ENCODE results near the gene CHD9. TPM values are rescaled to one million over a fixed set of nuclear protein-coding genes. Genes with fewer than 3 reads are reported as not detected.

The CHD9 gene
- total RNA-seq, 1 experiment from 2014 or later = 18.9 TPM

DNA sequence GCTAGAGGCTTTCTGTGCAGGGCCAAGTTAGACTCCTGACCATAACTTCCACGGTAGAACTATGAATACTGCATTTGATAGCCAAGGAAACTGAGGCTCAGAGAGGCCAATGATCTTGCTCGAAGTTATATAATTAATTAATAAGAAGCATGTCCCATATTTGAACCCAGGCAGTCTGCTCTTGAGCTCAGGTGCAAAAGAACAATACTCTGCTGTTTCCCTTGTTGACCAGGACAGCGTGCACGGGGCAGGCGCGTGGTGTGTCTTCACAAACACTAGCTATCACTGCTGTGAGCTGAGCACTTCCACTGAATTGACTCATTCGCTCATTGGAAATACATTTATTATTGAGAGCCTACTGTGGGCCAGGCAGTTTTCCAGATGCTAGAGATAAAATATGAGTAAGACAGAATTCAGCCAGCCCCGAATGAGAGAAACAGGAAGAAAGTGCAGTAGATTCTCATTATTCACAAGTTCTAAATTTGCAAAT is 1.6 kb downstream of the CHD9 start:
- H3K27me3 ChIP-seq (ENCODE audit: insufficient read depth, low read length) = no peaks in the 10 kb centered on the region
- intact Hi-C loops (cut with micrococcal nuclease) = no loop called here
- no peak overlapping the region for H3K27ac ChIP-seq (ENCODE audit: low read depth, low read length)
- ChIA-PET RAD21 (ENCODE audit: low non-redundant PET in 1 of 2, low total read pairs in 2 of 2, uncharacterized antibody in 2 of 2, unreplicated experiment in 2 of 2) (no interaction called here), POLR2A (no interaction called here), CTCF (interaction anchor here (1.8 to 2.9 kb wide), 2 partner anchors 43 to 227 kb away, joined by 5 to 24 read pairs; no protein-coding TSS in a partner anchor)
- no TSS peak for BruUV-seq (replicated peaks)
- no peaks in the 10 kb centered on the region for H3K9me3 ChIP-seq (ENCODE audit: control insufficient read depth in 1 of 2, insufficient read depth in 1 of 2, low read depth in 1 of 2, low read length in 2 of 2)
- H3K4me3 ChIP-seq (replicated peaks in 1 of 2; ENCODE audit: low read depth in 1 of 2, low read length in 2 of 2) = peak overlapping the region; percentile 79 to 87; a peak in 3 of 4 replicates
- ATAC-seq = no peak
- H3K79me2 ChIP-seq (ENCODE audit: insufficient read depth, low read length) = peaks cover 65% of the 10 kb centered on the region
- H3K4me1 ChIP-seq (ENCODE audit: control insufficient read depth in 1 of 2, insufficient read depth in 2 of 2, low read length in 2 of 2) = peaks cover 16 to 56% of the 10 kb centered on the region in 2 experiments
- H4K20me1 ChIP-seq (ENCODE audit: insufficient read depth) = 0 out of 2 replicates have a peak, but pooled peaks cover 4% of the 10 kb centered on the region
- H3K9ac ChIP-seq (ENCODE audit: low read length) = peak overlapping the region; percentile 83; the same call in 1 of the 2 replicates
- H3K4me2 ChIP-seq (ENCODE audit: low read length) = peak overlapping the region; percentile 97
- no peaks in the 10 kb centered on the region for H3K9me2 ChIP-seq (ENCODE audit: insufficient read depth)
- no peaks in the 10 kb centered on the region for H3K36me3 ChIP-seq (ENCODE audit: control insufficient read depth in 1 of 2, insufficient read depth in 2 of 2, low read length in 2 of 2)
- TF ChIP-seq, protein P1, sequence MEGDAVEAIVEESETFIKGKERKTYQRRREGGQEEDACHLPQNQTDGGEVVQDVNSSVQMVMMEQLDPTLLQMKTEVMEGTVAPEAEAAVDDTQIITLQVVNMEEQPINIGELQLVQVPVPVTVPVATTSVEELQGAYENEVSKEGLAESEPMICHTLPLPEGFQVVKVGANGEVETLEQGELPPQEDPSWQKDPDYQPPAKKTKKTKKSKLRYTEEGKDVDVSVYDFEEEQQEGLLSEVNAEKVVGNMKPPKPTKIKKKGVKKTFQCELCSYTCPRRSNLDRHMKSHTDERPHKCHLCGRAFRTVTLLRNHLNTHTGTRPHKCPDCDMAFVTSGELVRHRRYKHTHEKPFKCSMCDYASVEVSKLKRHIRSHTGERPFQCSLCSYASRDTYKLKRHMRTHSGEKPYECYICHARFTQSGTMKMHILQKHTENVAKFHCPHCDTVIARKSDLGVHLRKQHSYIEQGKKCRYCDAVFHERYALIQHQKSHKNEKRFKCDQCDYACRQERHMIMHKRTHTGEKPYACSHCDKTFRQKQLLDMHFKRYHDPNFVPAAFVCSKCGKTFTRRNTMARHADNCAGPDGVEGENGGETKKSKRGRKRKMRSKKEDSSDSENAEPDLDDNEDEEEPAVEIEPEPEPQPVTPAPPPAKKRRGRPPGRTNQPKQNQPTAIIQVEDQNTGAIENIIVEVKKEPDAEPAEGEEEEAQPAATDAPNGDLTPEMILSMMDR (IDR thresholded peaks at IDR 0.05 in 2 of 3, conservative IDR thresholded peaks at IDR 0.05 in 1 of 3; ENCODE audit: borderline replicate concordance in 1 of 3, insufficient read depth in 1 of 3, low read depth in 2 of 3, low read length in 2 of 3) = no peak
- DNase-seq (ENCODE audit: low read depth, low spot score) = no peak
- no peak overlapping the region for H2AFZ ChIP-seq (ENCODE audit: low read depth, low read length, poor library complexity, severe bottlenecking)

DNA sequence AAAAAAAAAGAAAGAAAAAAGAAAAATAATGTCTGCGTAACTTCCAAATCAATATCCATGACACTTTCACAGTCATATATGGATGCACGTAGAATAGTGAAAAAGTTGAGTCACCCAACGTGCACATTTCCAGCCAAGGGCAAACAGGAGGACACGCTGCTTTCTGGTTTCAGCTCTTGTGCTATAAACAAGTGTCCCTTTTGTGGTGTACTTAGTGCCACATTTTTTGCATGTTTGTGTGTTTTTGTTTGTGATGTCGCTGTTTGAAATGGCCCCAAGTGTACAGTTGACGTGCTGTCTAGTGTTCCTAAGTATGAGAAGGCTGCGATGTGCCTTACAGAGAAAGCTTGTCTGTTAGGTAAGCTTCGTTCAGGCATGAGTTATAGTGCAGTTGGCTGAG is 2.9 kb downstream of the CHD9 start:
- Histone ChIP-seq H3K9me2 (ENCODE audit: insufficient read depth) (no peaks in the 10 kb centered on the region), H3K27ac (ENCODE audit: low read depth, low read length) (no peak overlapping the region), H3K4me2 (ENCODE audit: low read length) (no peak overlapping the region), H4K20me1 (ENCODE audit: insufficient read depth) (0 out of 2 replicates have a peak, but pooled peaks cover 4% of the 10 kb centered on the region), H3K27me3 (ENCODE audit: insufficient read depth, low read length) (no peaks in the 10 kb centered on the region), H3K4me1 (ENCODE audit: control insufficient read depth in 1 of 2, insufficient read depth in 2 of 2, low read length in 2 of 2) (peaks cover 22 to 54% of the 10 kb centered on the region in 2 experiments), H3K79me2 (ENCODE audit: insufficient read depth, low read length) (peaks cover 77% of the 10 kb centered on the region), H3K9me3 (ENCODE audit: control insufficient read depth in 1 of 2, insufficient read depth in 1 of 2, low read depth in 1 of 2, low read length in 2 of 2) (no peaks in the 10 kb centered on the region), H2AFZ (ENCODE audit: low read depth, low read length, poor library complexity, severe bottlenecking) (no peak overlapping the region), H3K9ac (ENCODE audit: low read length) (no peak overlapping the region), H3K4me3 (replicated peaks in 1 of 2; ENCODE audit: low read depth in 1 of 2, low read length in 2 of 2) (no peak overlapping the region), H3K36me3 (ENCODE audit: control insufficient read depth in 1 of 2, insufficient read depth in 2 of 2, low read length in 2 of 2) (no peaks in the 10 kb centered on the region)
- BruUV-seq (replicated peaks) = no TSS peak
- CTCF ChIA-PET = interaction anchor here (0.7 kb wide), 1 partner anchor 226 kb away, joined by 3 read pairs; no protein-coding TSS in a partner anchor
- DNase-seq (ENCODE audit: low read depth, low spot score) (no peak), ATAC-seq (no peak)
- intact Hi-C loops (cut with micrococcal nuclease) = no loop called here
- POLR2A ChIA-PET = no interaction called here
- RAD21 ChIA-PET (ENCODE audit: low non-redundant PET in 1 of 2, low total read pairs in 2 of 2, uncharacterized antibody in 2 of 2, unreplicated experiment in 2 of 2) = no interaction called here
- TF ChIP-seq RAD21 (IDR thresholded peaks at IDR 0.05; ENCODE audit: low read depth) (no peak), ZNF274 (IDR thresholded peaks at IDR 0.05; ENCODE audit: low read depth, low read length) (no peak), YY1 (IDR thresholded peaks at IDR 0.05; ENCODE audit: extremely low read depth, insufficient replicate concordance, low read depth, low read length) (no peak), POLR2AphosphoS5 (IDR thresholded peaks at IDR 0.05; ENCODE audit: low read depth, low read length) (no peak), EZH2phosphoT487 (IDR thresholded peaks at IDR 0.05; ENCODE audit: borderline replicate concordance) (no peak), EZH2 (IDR thresholded peaks at IDR 0.05) (no peak), TCF7L2 (IDR thresholded peaks at IDR 0.05; ENCODE audit: borderline replicate concordance, extremely low read depth, insufficient read depth, insufficient read length) (no peak), FOSL1 (IDR thresholded peaks at IDR 0.05; ENCODE audit: low read depth) (no peak), POLR2A (IDR thresholded peaks at IDR 0.05; ENCODE audit: borderline replicate concordance, extremely low read depth, insufficient read depth, insufficient read length) (no peak), ELF1 (IDR thresholded peaks at IDR 0.05; ENCODE audit: borderline replicate concordance, low read depth) (no peak), JUND (IDR thresholded peaks at IDR 0.05) (no peak)
- TF ChIP-seq, protein P2, sequence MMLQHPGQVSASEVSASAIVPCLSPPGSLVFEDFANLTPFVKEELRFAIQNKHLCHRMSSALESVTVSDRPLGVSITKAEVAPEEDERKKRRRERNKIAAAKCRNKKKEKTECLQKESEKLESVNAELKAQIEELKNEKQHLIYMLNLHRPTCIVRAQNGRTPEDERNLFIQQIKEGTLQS (IDR thresholded peaks at IDR 0.05) = no peak
- TF ChIP-seq, protein P3, sequence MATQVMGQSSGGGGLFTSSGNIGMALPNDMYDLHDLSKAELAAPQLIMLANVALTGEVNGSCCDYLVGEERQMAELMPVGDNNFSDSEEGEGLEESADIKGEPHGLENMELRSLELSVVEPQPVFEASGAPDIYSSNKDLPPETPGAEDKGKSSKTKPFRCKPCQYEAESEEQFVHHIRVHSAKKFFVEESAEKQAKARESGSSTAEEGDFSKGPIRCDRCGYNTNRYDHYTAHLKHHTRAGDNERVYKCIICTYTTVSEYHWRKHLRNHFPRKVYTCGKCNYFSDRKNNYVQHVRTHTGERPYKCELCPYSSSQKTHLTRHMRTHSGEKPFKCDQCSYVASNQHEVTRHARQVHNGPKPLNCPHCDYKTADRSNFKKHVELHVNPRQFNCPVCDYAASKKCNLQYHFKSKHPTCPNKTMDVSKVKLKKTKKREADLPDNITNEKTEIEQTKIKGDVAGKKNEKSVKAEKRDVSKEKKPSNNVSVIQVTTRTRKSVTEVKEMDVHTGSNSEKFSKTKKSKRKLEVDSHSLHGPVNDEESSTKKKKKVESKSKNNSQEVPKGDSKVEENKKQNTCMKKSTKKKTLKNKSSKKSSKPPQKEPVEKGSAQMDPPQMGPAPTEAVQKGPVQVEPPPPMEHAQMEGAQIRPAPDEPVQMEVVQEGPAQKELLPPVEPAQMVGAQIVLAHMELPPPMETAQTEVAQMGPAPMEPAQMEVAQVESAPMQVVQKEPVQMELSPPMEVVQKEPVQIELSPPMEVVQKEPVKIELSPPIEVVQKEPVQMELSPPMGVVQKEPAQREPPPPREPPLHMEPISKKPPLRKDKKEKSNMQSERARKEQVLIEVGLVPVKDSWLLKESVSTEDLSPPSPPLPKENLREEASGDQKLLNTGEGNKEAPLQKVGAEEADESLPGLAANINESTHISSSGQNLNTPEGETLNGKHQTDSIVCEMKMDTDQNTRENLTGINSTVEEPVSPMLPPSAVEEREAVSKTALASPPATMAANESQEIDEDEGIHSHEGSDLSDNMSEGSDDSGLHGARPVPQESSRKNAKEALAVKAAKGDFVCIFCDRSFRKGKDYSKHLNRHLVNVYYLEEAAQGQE (IDR thresholded peaks at IDR 0.05; ENCODE audit: low read depth) = no peak

Data from HCT116 (cell line).